H9 (cell line): ENCODE data around the gene GALNS. TPM values are rescaled to one million over a fixed set of nuclear protein-coding genes. Genes with fewer than 3 reads are reported as not detected.
A peak's percentile ranks its signal among the peaks of the same experiment; 100 is the strongest.

Experiments used
- DNase-seq: peaks from one replicate; pipeline ENCODE4 v3.0.0-alpha.2; 2017
- H2AFZ ChIP-seq: one replicate; pipeline ENCODE4 v1.6.1; 2013; ENCODE audit warnings: mild to moderate bottlenecking, low read length, control low read depth, moderate library complexity
- H2AK5ac ChIP-seq: 2 replicates; pipeline ENCODE4 v1.6.1; 2013; ENCODE audit warnings: low read length, control low read depth, mixed read lengths; ENCODE audit not compliant: insufficient read length
- H2BK120ac ChIP-seq: one replicate; pipeline ENCODE4 v1.6.1; 2013; ENCODE audit warnings: low read depth, mild to moderate bottlenecking, low read length, control low read depth, inconsistent platforms; ENCODE audit not compliant: poor library complexity, severe bottlenecking
- H2BK12ac ChIP-seq: 2 replicates; pipeline ENCODE4 v1.6.1; 2013; ENCODE audit warnings: low read length, control low read depth, mixed read lengths, low read depth; ENCODE audit not compliant: insufficient read length
- H2BK15ac ChIP-seq: 2 replicates; pipeline ENCODE4 v1.6.1; 2013; ENCODE audit warnings: low read depth, low read length, control low read depth
- H2BK20ac ChIP-seq: one replicate; pipeline ENCODE4 v1.6.1; 2013; ENCODE audit warnings: low read depth, mild to moderate bottlenecking, low read length, control low read depth, inconsistent platforms; ENCODE audit not compliant: poor library complexity, severe bottlenecking
- H2BK5ac ChIP-seq: 2 replicates; pipeline ENCODE4 v1.6.1; 2013; ENCODE audit warnings: low read length, control low read depth, mixed read lengths; ENCODE audit not compliant: insufficient read length
- H3K14ac ChIP-seq: 2 replicates; pipeline ENCODE4 v1.6.1; 2013; ENCODE audit warnings: low read length, control low read depth; ENCODE audit not compliant: insufficient read depth
- H3K18ac ChIP-seq: 2 replicates; pipeline ENCODE4 v1.6.1; 2013; ENCODE audit warnings: low read depth, mild to moderate bottlenecking, mixed read lengths, low read length, control low read depth; ENCODE audit not compliant: insufficient read length
- H3K23ac ChIP-seq: 2 replicates; pipeline ENCODE4 v1.6.1; 2013; ENCODE audit warnings: low read length, control low read depth, mixed read lengths, low read depth; ENCODE audit not compliant: insufficient read length
- H3K23me2 ChIP-seq: 2 replicates; pipeline ENCODE4 v1.6.1; 2013; ENCODE audit warnings: low read depth, mild to moderate bottlenecking, mixed read lengths, low read length, control low read depth; ENCODE audit not compliant: insufficient read length, poor library complexity, severe bottlenecking
- H3K27ac ChIP-seq: 2 replicates; pipeline ENCODE4 v1.5.1; 2013; ENCODE audit warnings: low read length, control low read depth, mixed read lengths, low read depth; ENCODE audit not compliant: insufficient read length
- H3K27me3 ChIP-seq: 2 replicates; pipeline ENCODE4 v1.6.1; 2013; ENCODE audit warnings: low read length, control low read depth, inconsistent platforms; ENCODE audit not compliant: insufficient read depth
- H3K4ac ChIP-seq: 2 replicates; pipeline ENCODE4 v1.6.1; 2013; ENCODE audit warnings: low read depth, mild to moderate bottlenecking, control low read depth, inconsistent platforms, low read length, moderate library complexity
- H3K4me1 ChIP-seq: 2 replicates; pipeline ENCODE4 v1.6.1; 2013; ENCODE audit warnings: low read length, control low read depth, inconsistent platforms; ENCODE audit not compliant: insufficient read depth
- H3K4me2 ChIP-seq: 2 replicates; pipeline ENCODE4 v1.6.1; 2013; ENCODE audit warnings: low read length, control low read depth, mixed read lengths; ENCODE audit not compliant: insufficient read length, insufficient read depth
- H3K56ac ChIP-seq: 2 replicates; pipeline ENCODE4 v1.6.1; 2013; ENCODE audit warnings: low read depth, mild to moderate bottlenecking, mixed read lengths, low read length, control low read depth; ENCODE audit not compliant: insufficient read length
- H3K79me1 ChIP-seq: 2 replicates; pipeline ENCODE4 v1.6.1; 2013; ENCODE audit warnings: low read depth, mild to moderate bottlenecking, moderate library complexity, low read length, control low read depth, inconsistent platforms; ENCODE audit not compliant: insufficient read depth, poor library complexity, severe bottlenecking
- H3K79me2 ChIP-seq: 2 replicates; pipeline ENCODE4 v1.6.1; 2013; ENCODE audit warnings: low read length, control low read depth, inconsistent platforms; ENCODE audit not compliant: insufficient read depth
- H3K9ac ChIP-seq: 2 replicates; pipeline ENCODE4 v1.6.1; 2013; ENCODE audit warnings: low read length, control low read depth, mixed read lengths; ENCODE audit not compliant: insufficient read length; ENCODE audit errors: extremely low read depth
- H3K9me3 ChIP-seq: one replicate; pipeline ENCODE4 v1.6.1; 2013; ENCODE audit warnings: low read depth, low read length, inconsistent platforms; ENCODE audit not compliant: control insufficient read depth
- H3T11ph ChIP-seq: one replicate; pipeline ENCODE4 v1.6.1; 2013; ENCODE audit warnings: mild to moderate bottlenecking, low read length, control low read depth, inconsistent platforms
- H4K20me1 ChIP-seq: one replicate; pipeline ENCODE4 v1.6.1; 2013; ENCODE audit not compliant: control insufficient read depth, insufficient read length, insufficient read depth
- H4K5ac ChIP-seq: 2 replicates; pipeline ENCODE4 v1.6.1; 2013; ENCODE audit warnings: low read depth, mild to moderate bottlenecking, mixed read lengths, low read length, control low read depth; ENCODE audit not compliant: insufficient read length
- H4K8ac ChIP-seq: replicated peaks from 2 replicates; pipeline ENCODE4 v1.6.1; 2013; ENCODE audit warnings: low read length, control low read depth, mixed read lengths, low read depth; ENCODE audit not compliant: insufficient read length
- H4K91ac ChIP-seq: 2 replicates; pipeline ENCODE4 v1.6.1; 2013; ENCODE audit warnings: low read depth, mild to moderate bottlenecking, moderate library complexity, mixed read lengths, low read length, control low read depth; ENCODE audit not compliant: insufficient read length
- H3K27ac Mint-ChIP-seq, 3 experiments: 2 replicates in 2 of 3; 3 replicates in 1 of 3; pipeline ENCODE4 v1.8.0; 2020 to 2021; ENCODE audit warnings: mixed read lengths in 3 of 3, mild to moderate bottlenecking in 1 of 3, moderate library complexity in 1 of 3
- H3K27me3 Mint-ChIP-seq: 2 replicates; pipeline ENCODE4 v1.8.0; 2021; ENCODE audit warnings: low read depth, mild to moderate bottlenecking, moderate library complexity, mixed read lengths
- H3K36me3 Mint-ChIP-seq, 3 experiments: 2 replicates in 2 of 3; 3 replicates in 1 of 3; pipeline ENCODE4 v1.8.0; 2020 to 2021; ENCODE audit warnings: low read depth in 3 of 3, mixed read lengths in 3 of 3; ENCODE audit not compliant: insufficient read depth in 1 of 3
- H3K4me1 Mint-ChIP-seq, 2 experiments: 2 replicates each; pipeline ENCODE4 v1.8.0; 2020; ENCODE audit warnings: mixed read lengths in 2 of 2
- H3K4me3 Mint-ChIP-seq, 2 experiments: 2 replicates in 1 of 2; 3 replicates in 1 of 2; pipeline ENCODE4 v1.8.0; 2020 to 2021; ENCODE audit warnings: mild to moderate bottlenecking in 2 of 2, mixed read lengths in 2 of 2, moderate library complexity in 1 of 2
- H3K9me3 Mint-ChIP-seq, 2 experiments: 2 replicates in 1 of 2; 3 replicates in 1 of 2; pipeline ENCODE4 v1.8.0; 2020; ENCODE audit warnings: mild to moderate bottlenecking in 2 of 2, mixed read lengths in 2 of 2, moderate library complexity in 1 of 2
- CTCF ChIP-seq: fragments of 200-600 bp; sonication (generic); conservative IDR thresholded peaks from 3 replicates; pipeline ENCODE4 v1.8.0; 2021; ENCODE audit warnings: antibody characterized with exemption, mild to moderate bottlenecking
- WGBS: extraction: QIAGEN DNeasy Blood & Tissue Kit; methylation state at CpG from one replicate; pipeline ENCODE4 v1.1.7; 2013; ENCODE audit warnings: missing lambda C conversion rate, low lambda C conversion rate, mixed read lengths; ENCODE audit not compliant: insufficient read length; ENCODE audit errors: extremely low coverage; 5-methylcytosine and 5-hydroxymethylcytosine counted together
- total RNA-seq: library from RNA; stranded (reverse); gene quantifications from 2 replicates; pipeline ENCODE4 v1.2.1, GENCODE V29; 2021

Gene GALNS
- total RNA-seq, 1 experiment from 2014 or later: 20.3 TPM

- Histone ChIP-seq H2BK5ac (no peak overlapping the region), H4K20me1 (peaks cover 2% of the 10 kb centered on the region), H3K27me3 (no peaks in the 10 kb centered on the region), H3K23ac (no peak overlapping the region), H3K4ac (no peak overlapping the region), H3K56ac (no peak overlapping the region), H3K23me2 (peaks cover 10% of the 10 kb centered on the region), H3K79me1 (no peaks in the 10 kb centered on the region), H2BK15ac (no peak overlapping the region), H3K4me1 (no peaks in the 10 kb centered on the region), H4K5ac (no peak overlapping the region), H2AFZ (no peak overlapping the region), H3K9me3 (no peaks in the 10 kb centered on the region), H3K18ac (no peak overlapping the region), H2BK120ac (no peak overlapping the region), H2BK12ac (no peak overlapping the region), H3K79me2 (peaks cover 4% of the 10 kb centered on the region; the same call in 1 of the 2 replicates), H3K4me2 (peak overlapping the region; percentile 28), H2AK5ac (no peak overlapping the region), H4K91ac (no peak overlapping the region), H2BK20ac (no peak overlapping the region), H4K8ac (no peak overlapping the region), H3K9ac (no peak overlapping the region), H3T11ph (no peak overlapping the region), H3K14ac (no peak overlapping the region; the same call in 1 of the 2 replicates), H3K27ac (no peak overlapping the region)
- Mint-ChIP-seq H3K36me3 (no peaks in the 10 kb centered on the region), H3K4me3 (peak overlapping the region; percentile 46 to 73), H3K9me3 (no peaks in the 10 kb centered on the region), H3K27me3 (peaks cover 6% of the 10 kb centered on the region; the same call in 1 of the 2 replicates), H3K4me1 (peaks cover 20 to 21% of the 10 kb centered on the region in 2 experiments), H3K27ac (peak overlapping the region in 1 of 3 experiments; percentile 30; a peak in 2 of 7 replicates)
- no peak for DNase-seq
- WGBS: no CpG with 5 or more reads among the region's 27 CpGs
- TF ChIP-seq CTCF: no peak
Measured at GRCh38 chr16:88783391-88784073, 73.2 kb downstream of the GALNS start.
